Right hindlimb (tissue), 1 donor: ENCODE measurements around the gene ELANE.
A peak's percentile ranks its signal among the peaks of the same experiment; 100 is the strongest.
"Not testable (repeated sequence)": the region's sequence is repeated elsewhere in the genome, so short reads cannot be mapped to it uniquely, and the experiment has no call there.

Experiments
- DNase-seq: peaks from one replicate; pipeline ENCODE4 v3.0.0-alpha.2; 2018

The ELANE gene

GRCh38 chr19:863315-863620 is 11.2 kb downstream of the ELANE start:
- no peak for DNase-seq

GRCh38 chr19:866769-867300 is 14.7 kb downstream of the ELANE start:
- no peak for DNase-seq

- DNase-seq, result no peak
Measured at GRCh38 chr19:867301-867793, 15.2 kb downstream of the ELANE start.

- DNase-seq, result no peak
Measured at GRCh38 chr19:867855-868457, 15.9 kb downstream of the ELANE start.

GRCh38 chr19:868458-869244 is 16.5 kb downstream of the ELANE start:
- no peak for DNase-seq

GRCh38 chr19:869245-870177 is 17.4 kb downstream of the ELANE start:
- peak; percentile 77 for DNase-seq

GRCh38 chr19:870314-870713 is 18.2 kb downstream of the ELANE start:
- no peak for DNase-seq

- DNase-seq, result peak; percentile 68
Measured at GRCh38 chr19:870963-871401, 18.9 kb downstream of the ELANE start.

- no peak for DNase-seq
Measured at GRCh38 chr19:871446-872265, 19.6 kb downstream of the ELANE start.

GRCh38 chr19:872266-872951 is 20.3 kb downstream of the ELANE start:
- no peak for DNase-seq

GRCh38 chr19:873084-873483 is 21.0 kb downstream of the ELANE start:
- no peak for DNase-seq

GRCh38 chr19:873561-874041 is 21.5 kb downstream of the ELANE start:
- no peak for DNase-seq

GRCh38 chr19:875265-875879 is 23.3 kb downstream of the ELANE start:
- DNase-seq, result no peak

GRCh38 chr19:876089-876488 is 24.0 kb downstream of the ELANE start:
- no peak for DNase-seq

- DNase-seq, result no peak
Measured at GRCh38 chr19:876780-877314, 24.7 kb downstream of the ELANE start.

GRCh38 chr19:877992-878660 is 26.0 kb downstream of the ELANE start:
- not testable (repeated sequence) for DNase-seq

- not testable (repeated sequence) for DNase-seq
Measured at GRCh38 chr19:878751-879561, 26.9 kb downstream of the ELANE start.

GRCh38 chr19:879711-880438 is 27.8 kb downstream of the ELANE start:
- DNase-seq, result no peak
